GM12878 (cell line): ENCODE measurements around the gene CAPZB.
"Not testable (repeated sequence)": the region's sequence is repeated elsewhere in the genome, so short reads cannot be mapped to it uniquely, and the experiment has no call there.

ENCODE experiments used
- CHD2 ChIP-seq: IDR thresholded peaks from 2 replicates; pipeline ENCODE4 v1.6.1; 2011; ENCODE audit warnings: low read depth, low read length, improper control_type of control experiment, borderline replicate concordance
- EED ChIP-seq: sonication (generic); IDR thresholded peaks from 2 replicates; pipeline ENCODE4 v1.6.1; 2016; ENCODE audit warnings: antibody characterized with exemption, low read depth
- EP300 ChIP-seq, 2 experiments: fragments of 150-350 bp in 1 of 2; IDR thresholded peaks; 2 replicates each; pipeline ENCODE4 v1.6.1; 2011 to 2012; ENCODE audit warnings: low read depth in 2 of 2, low read length in 2 of 2, borderline replicate concordance in 1 of 2, improper control_type of control experiment in 1 of 2, inconsistent platforms in 1 of 2; ENCODE audit not compliant: control insufficient read depth in 1 of 2
- FOXM1 ChIP-seq: IDR thresholded peaks from 2 replicates; pipeline ENCODE4 v1.6.1; 2012; ENCODE audit warnings: low read depth, mild to moderate bottlenecking, inconsistent platforms, low read length, moderate library complexity
- NFYA ChIP-seq: IDR thresholded peaks from 2 replicates; pipeline ENCODE4 v1.6.1; 2011; ENCODE audit warnings: low read depth, mild to moderate bottlenecking, low read length, improper control_type of control experiment, borderline replicate concordance
- NRF1 ChIP-seq: conservative IDR thresholded peaks from 2 replicates; pipeline ENCODE4 v1.6.1; 2011; ENCODE audit warnings: mild to moderate bottlenecking, low read depth, low read length, improper control_type of control experiment
- RAD51 ChIP-seq: fragments of 450-650 bp; IDR thresholded peaks from 2 replicates; pipeline ENCODE4 v1.6.1; 2016; ENCODE audit warnings: moderate library complexity, mild to moderate bottlenecking, inconsistent platforms
- RB1 ChIP-seq: fragments of 450-650 bp; formaldehyde crosslinking; IDR thresholded peaks from 2 replicates; pipeline ENCODE4 v1.6.1; 2017; ENCODE audit warnings: mild to moderate bottlenecking, borderline replicate concordance
- RFX5 ChIP-seq: IDR thresholded peaks from 2 replicates; pipeline ENCODE4 v1.6.1; 2011; ENCODE audit warnings: low read depth, low read length, improper control_type of control experiment
- SP1 ChIP-seq: IDR thresholded peaks from one replicate; pipeline ENCODE4 v1.6.1; 2011; ENCODE audit warnings: low read depth, low read length
- TCF7 ChIP-seq: IDR thresholded peaks from 2 replicates; pipeline ENCODE4 v1.6.1; 2014; ENCODE audit warnings: antibody characterized with exemption, borderline replicate concordance
- ZNF274 ChIP-seq: IDR thresholded peaks from one replicate; pipeline ENCODE4 v1.8.0; 2011; ENCODE audit not compliant: insufficient read length, insufficient read depth
- TF ChIP-seq, protein P1 (sequence below): fragments of 450-650 bp; IDR thresholded peaks from 2 replicates; pipeline ENCODE4 v1.6.1; 2018; ENCODE audit warnings: mild to moderate bottlenecking, low read depth, moderate library complexity; ENCODE audit not compliant: partially characterized antibody
- TF ChIP-seq, protein P2 (sequence below), 3 experiments: IDR thresholded peaks in 2 of 3; conservative IDR thresholded peaks in 1 of 3; 2 replicates each; pipeline ENCODE4 v1.5.1; 2011; ENCODE audit warnings: low read depth in 3 of 3, low read length in 3 of 3, mild to moderate bottlenecking in 3 of 3, control low read depth in 2 of 3, moderate library complexity in 2 of 3, inconsistent platforms in 1 of 3, mixed read lengths in 1 of 3; ENCODE audit not compliant: control insufficient read depth in 2 of 3, insufficient read depth in 1 of 3; ENCODE audit errors: extremely low read depth in 1 of 3

DNA sequence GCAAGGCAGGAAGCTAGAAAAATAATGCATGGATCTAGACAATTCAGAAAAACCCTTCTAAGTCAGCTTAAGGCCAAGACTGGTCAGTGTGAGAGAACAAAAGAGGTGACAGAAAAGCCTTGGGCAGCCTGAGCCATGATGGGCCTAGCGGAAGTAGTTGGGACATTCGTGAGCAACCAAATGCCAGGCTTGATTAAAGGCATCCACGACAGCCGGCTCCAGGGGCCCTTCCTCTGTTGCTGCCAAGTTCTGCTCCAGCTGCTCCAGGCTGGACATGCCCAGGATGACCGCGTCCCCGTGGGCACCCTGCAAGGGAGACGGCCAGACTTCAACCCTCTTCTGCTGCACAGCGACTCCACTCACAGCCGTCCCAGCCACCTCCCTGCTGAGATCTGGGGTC is 181.3 kb downstream of the CAPZB start:
- TF ChIP-seq SP1; CHD2; FOXM1; EP300 (IDR thresholded peaks at IDR 0.05; ENCODE audit: borderline replicate concordance in 1 of 2, control insufficient read depth in 1 of 2, low read depth in 2 of 2, low read length in 2 of 2); ZNF274; NFYA; NRF1; TCF7; RAD51; RFX5; RB1; EED: not testable (repeated sequence)
- TF ChIP-seq, protein P1, sequence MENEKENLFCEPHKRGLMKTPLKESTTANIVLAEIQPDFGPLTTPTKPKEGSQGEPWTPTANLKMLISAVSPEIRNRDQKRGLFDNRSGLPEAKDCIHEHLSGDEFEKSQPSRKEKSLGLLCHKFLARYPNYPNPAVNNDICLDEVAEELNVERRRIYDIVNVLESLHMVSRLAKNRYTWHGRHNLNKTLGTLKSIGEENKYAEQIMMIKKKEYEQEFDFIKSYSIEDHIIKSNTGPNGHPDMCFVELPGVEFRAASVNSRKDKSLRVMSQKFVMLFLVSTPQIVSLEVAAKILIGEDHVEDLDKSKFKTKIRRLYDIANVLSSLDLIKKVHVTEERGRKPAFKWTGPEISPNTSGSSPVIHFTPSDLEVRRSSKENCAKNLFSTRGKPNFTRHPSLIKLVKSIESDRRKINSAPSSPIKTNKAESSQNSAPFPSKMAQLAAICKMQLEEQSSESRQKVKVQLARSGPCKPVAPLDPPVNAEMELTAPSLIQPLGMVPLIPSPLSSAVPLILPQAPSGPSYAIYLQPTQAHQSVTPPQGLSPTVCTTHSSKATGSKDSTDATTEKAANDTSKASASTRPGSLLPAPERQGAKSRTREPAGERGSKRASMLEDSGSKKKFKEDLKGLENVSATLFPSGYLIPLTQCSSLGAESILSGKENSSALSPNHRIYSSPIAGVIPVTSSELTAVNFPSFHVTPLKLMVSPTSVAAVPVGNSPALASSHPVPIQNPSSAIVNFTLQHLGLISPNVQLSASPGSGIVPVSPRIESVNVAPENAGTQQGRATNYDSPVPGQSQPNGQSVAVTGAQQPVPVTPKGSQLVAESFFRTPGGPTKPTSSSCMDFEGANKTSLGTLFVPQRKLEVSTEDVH: not testable (repeated sequence)
- TF ChIP-seq, protein P2, sequence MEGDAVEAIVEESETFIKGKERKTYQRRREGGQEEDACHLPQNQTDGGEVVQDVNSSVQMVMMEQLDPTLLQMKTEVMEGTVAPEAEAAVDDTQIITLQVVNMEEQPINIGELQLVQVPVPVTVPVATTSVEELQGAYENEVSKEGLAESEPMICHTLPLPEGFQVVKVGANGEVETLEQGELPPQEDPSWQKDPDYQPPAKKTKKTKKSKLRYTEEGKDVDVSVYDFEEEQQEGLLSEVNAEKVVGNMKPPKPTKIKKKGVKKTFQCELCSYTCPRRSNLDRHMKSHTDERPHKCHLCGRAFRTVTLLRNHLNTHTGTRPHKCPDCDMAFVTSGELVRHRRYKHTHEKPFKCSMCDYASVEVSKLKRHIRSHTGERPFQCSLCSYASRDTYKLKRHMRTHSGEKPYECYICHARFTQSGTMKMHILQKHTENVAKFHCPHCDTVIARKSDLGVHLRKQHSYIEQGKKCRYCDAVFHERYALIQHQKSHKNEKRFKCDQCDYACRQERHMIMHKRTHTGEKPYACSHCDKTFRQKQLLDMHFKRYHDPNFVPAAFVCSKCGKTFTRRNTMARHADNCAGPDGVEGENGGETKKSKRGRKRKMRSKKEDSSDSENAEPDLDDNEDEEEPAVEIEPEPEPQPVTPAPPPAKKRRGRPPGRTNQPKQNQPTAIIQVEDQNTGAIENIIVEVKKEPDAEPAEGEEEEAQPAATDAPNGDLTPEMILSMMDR (IDR thresholded peaks at IDR 0.05 in 2 of 3, conservative IDR thresholded peaks at IDR 0.05 in 1 of 3; ENCODE audit: control insufficient read depth in 2 of 3, extremely low read depth in 1 of 3, insufficient read depth in 1 of 3, low read depth in 3 of 3, low read length in 3 of 3): not testable (repeated sequence)
